Measurements from ENCODE around the gene RRM1.
A peak's percentile ranks its signal among the peaks of the same experiment; 100 is the strongest.

The RRM1 gene

DNA sequence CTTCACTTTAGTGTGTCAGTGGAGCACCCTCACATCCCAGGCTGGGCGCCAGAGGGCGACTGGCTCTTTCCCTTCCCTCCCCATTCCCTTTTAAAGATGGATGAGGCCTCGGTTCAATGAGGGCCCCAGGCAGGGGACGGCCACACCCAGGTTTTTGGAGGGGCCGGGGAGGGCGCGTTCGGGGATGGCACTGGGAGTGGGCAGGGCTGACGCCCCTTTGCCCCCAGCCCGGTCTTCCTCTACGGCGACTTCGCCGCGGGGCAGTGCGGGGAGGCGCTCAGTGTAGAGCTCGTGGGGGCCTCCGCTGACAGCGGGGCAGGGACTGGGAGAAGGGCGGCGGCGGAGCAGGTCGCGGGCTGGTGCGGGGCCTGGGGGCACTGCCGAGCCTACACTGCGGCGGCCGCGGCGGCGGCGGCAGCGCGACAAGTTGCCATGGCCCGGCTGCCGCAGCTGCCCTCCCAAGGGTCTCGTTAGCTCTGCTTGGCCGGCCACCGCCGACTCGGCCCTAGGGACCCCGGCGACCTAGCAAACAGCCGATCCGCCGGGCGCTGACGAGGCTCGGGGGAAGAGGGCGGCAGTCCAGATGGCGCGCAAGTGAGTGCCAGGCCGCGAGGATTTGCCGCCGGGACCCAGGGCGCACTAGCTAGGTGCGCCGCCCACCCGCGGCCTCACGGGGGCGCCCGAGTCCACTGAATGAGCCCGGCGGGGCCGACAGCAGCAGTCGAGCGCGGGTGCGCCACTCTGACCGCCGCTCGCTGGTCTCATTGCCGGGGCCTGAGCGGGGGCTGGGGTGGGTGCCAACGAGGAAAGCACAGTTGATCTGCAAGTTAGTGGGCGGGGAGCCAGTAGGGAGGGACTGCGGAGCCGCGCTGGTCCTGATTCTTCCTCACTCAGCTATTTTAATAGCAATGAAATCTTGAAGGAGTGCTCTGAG is 92.7 kb downstream of the RRM1 start:
- peak; percentile 85 for DNase-seq (ENCODE audit: low spot score)
